Hepatocyte (in vitro differentiated cells): ENCODE measurements around the gene BST2. TPM values are rescaled to one million over a fixed set of nuclear protein-coding genes. Genes with fewer than 3 reads are reported as not detected.

Source experiments
- DNase-seq: peaks from one replicate; pipeline ENCODE4 v3.0.0-alpha.2; 2016; ENCODE audit warnings: low spot score
- H2AFZ ChIP-seq: fragments of 200-600 bp; sonication (generic); 2 replicates; pipeline ENCODE4 v1.6.0; 2016; ENCODE audit warnings: antibody characterized with exemption, mild to moderate bottlenecking
- H3K27ac ChIP-seq: fragments of 200-600 bp; sonication (generic); 2 replicates; pipeline ENCODE4 v1.5.1; 2016; ENCODE audit warnings: mild to moderate bottlenecking
- H3K27me3 ChIP-seq: fragments of 200-600 bp; sonication (generic); 2 replicates; pipeline ENCODE4 v1.6.1; 2016
- H3K36me3 ChIP-seq: fragments of 200-600 bp; sonication (generic); replicated peaks from 2 replicates; pipeline ENCODE4 v1.5.1; 2016; ENCODE audit warnings: low read depth; ENCODE audit not compliant: insufficient read depth
- H3K4me1 ChIP-seq: fragments of 200-600 bp; sonication (generic); 2 replicates; pipeline ENCODE4 v1.5.1; 2016; ENCODE audit warnings: mild to moderate bottlenecking, moderate library complexity; ENCODE audit not compliant: insufficient read depth
- H3K4me2 ChIP-seq: fragments of 200-600 bp; sonication (generic); 2 replicates; pipeline ENCODE4 v1.6.0; 2016
- H3K4me3 ChIP-seq: fragments of 200-600 bp; sonication (generic); 2 replicates; pipeline ENCODE4 v1.5.1; 2016; ENCODE audit warnings: mild to moderate bottlenecking
- H3K79me2 ChIP-seq: fragments of 200-600 bp; sonication (generic); 2 replicates; pipeline ENCODE4 v1.6.0; 2017; ENCODE audit warnings: mild to moderate bottlenecking
- H3K9me2 ChIP-seq: fragments of 200-600 bp; sonication (generic); replicated peaks from 2 replicates; pipeline ENCODE4 v1.6.0; 2017; ENCODE audit warnings: mild to moderate bottlenecking; ENCODE audit not compliant: insufficient read depth
- H3K9me3 ChIP-seq: fragments of 200-600 bp; sonication (generic); 2 replicates; pipeline ENCODE4 v1.5.1; 2016; ENCODE audit warnings: low read depth, mild to moderate bottlenecking
- H4K20me1 ChIP-seq: fragments of 200-600 bp; sonication (generic); 2 replicates; pipeline ENCODE4 v1.6.0; 2016; ENCODE audit warnings: mild to moderate bottlenecking; ENCODE audit not compliant: insufficient read depth, poor library complexity, severe bottlenecking
- CTCF ChIP-seq: fragments of 200-600 bp; sonication (generic); IDR thresholded peaks from 2 replicates; pipeline ENCODE4 v1.5.1; 2016; ENCODE audit warnings: antibody characterized with exemption, mild to moderate bottlenecking; ENCODE audit not compliant: poor library complexity
- EZH2 ChIP-seq: fragments of 200-600 bp; sonication (generic); IDR thresholded peaks from 2 replicates; pipeline ENCODE4 v1.6.1; 2016; ENCODE audit warnings: antibody characterized with exemption, mild to moderate bottlenecking, borderline replicate concordance
- EZH2phosphoT487 ChIP-seq: fragments of 200-600 bp; sonication (generic); IDR thresholded peaks from one replicate; pipeline ENCODE4 v1.6.1; 2018; ENCODE audit warnings: antibody characterized with exemption, mild to moderate bottlenecking, low read depth, moderate library complexity; ENCODE audit not compliant: unreplicated experiment, severe bottlenecking
- WGBS: methylation state at CpG from one replicate; pipeline ENCODE4 v1.1.6; 2016; ENCODE audit warnings: low lambda C conversion rate; ENCODE audit errors: missing lambda C conversion rate; 5-methylcytosine and 5-hydroxymethylcytosine counted together
- polyA plus RNA-seq: library from polyadenylated mRNA; unstranded; fragments of >200 nt; fragmentation: Nextera tagmentation; extraction: Ambion mirVana; gene quantifications from 2 replicates; pipeline ENCODE4 v1.2.1, GENCODE V29; 2016
- total RNA-seq: library from RNA; depleted of rRNA; stranded (reverse); fragments of >200 nt; gene quantifications from 2 replicates; pipeline ENCODE4 v1.2.3, GENCODE V29; 2014

Gene BST2
- total and polyA plus RNA-seq, 2 experiments from 2014 or later, result 43.2 to 129 TPM

GRCh38 chr19:17393914-17394313 is 11.5 kb downstream of the BST2 start, which contains the start of gene CCDC194:
Gene CCDC194 (minus strand): TSS chr19:17394196. CDS start chr19:17394158, 38 bp downstream.
- H3K4me1 ChIP-seq, result peaks cover 5% of the 10 kb centered on the region
- H3K9me2 ChIP-seq, result no peaks in the 10 kb centered on the region
- H3K27ac ChIP-seq, result no peak within 1 kb of the TSS
- H3K4me3 ChIP-seq, result no peak within 1 kb of the TSS
- no peaks in the 10 kb centered on the region for H3K36me3 ChIP-seq
- no peak for TF ChIP-seq EZH2phosphoT487
- TF ChIP-seq EZH2, result no peak
- no peak for TF ChIP-seq CTCF
- DNase-seq, result no peak
- H3K9me3 ChIP-seq, result no peaks in the 10 kb centered on the region
- H4K20me1 ChIP-seq, result no peaks in the 10 kb centered on the region
- peaks cover 9% of the 10 kb centered on the region for H3K27me3 ChIP-seq
- H3K4me2 ChIP-seq, result no peak within 1 kb of the TSS
- 94% methylated on average over 36 of the region's 41 CpGs for WGBS
- H3K79me2 ChIP-seq, result no peaks in the 10 kb centered on the region
- no peak within 1 kb of the TSS for H2AFZ ChIP-seq

- TF ChIP-seq CTCF, result no peak
- no peak for TF ChIP-seq EZH2
- no peak for TF ChIP-seq EZH2phosphoT487
- DNase-seq, result no peak
- no peaks in the 10 kb centered on the region for H3K9me2 ChIP-seq
- no peak overlapping the region for H3K27ac ChIP-seq
- no peaks in the 10 kb centered on the region for H3K79me2 ChIP-seq
- no peaks in the 10 kb centered on the region for H3K9me3 ChIP-seq
- no peak overlapping the region for H2AFZ ChIP-seq
- no peak overlapping the region for H3K4me3 ChIP-seq
- H3K4me1 ChIP-seq, result peaks cover 5% of the 10 kb centered on the region
- 64% methylated on average over 2 of the region's 2 CpGs for WGBS
- peaks cover 9% of the 10 kb centered on the region for H3K27me3 ChIP-seq
- no peaks in the 10 kb centered on the region for H3K36me3 ChIP-seq
- no peaks in the 10 kb centered on the region for H4K20me1 ChIP-seq
- H3K4me2 ChIP-seq, result no peak overlapping the region
Measured at GRCh38 chr19:17393002-17393401, 12.4 kb downstream of the BST2 start.

- WGBS, result 15% methylated on average over 26 of the region's 26 CpGs
Measured at GRCh38 chr19:17391371-17392151, 13.9 kb downstream of the BST2 start.

More at GRCh38 chr19:17391371-17392151, 13.9 kb downstream of the BST2 start:
- peak overlapping the region; percentile 50 for H2AFZ ChIP-seq
- H3K9me3 ChIP-seq, result no peaks in the 10 kb centered on the region
- peak overlapping the region; percentile 31 for H3K4me3 ChIP-seq
- H3K4me1 ChIP-seq, result peaks cover 5% of the 10 kb centered on the region
- TF ChIP-seq CTCF, result no peak
- TF ChIP-seq EZH2, result no peak
- TF ChIP-seq EZH2phosphoT487, result no peak
- DNase-seq, result no peak
- peaks cover 9% of the 10 kb centered on the region for H3K27me3 ChIP-seq
- peak overlapping the region; percentile 88 for H3K4me2 ChIP-seq
- H3K27ac ChIP-seq, result no peak overlapping the region
- H3K79me2 ChIP-seq, result no peaks in the 10 kb centered on the region
- no peaks in the 10 kb centered on the region for H3K9me2 ChIP-seq
- no peaks in the 10 kb centered on the region for H4K20me1 ChIP-seq
- no peaks in the 10 kb centered on the region for H3K36me3 ChIP-seq
